ENCODE results near the gene TCP11.

TCP11 gene

DNA sequence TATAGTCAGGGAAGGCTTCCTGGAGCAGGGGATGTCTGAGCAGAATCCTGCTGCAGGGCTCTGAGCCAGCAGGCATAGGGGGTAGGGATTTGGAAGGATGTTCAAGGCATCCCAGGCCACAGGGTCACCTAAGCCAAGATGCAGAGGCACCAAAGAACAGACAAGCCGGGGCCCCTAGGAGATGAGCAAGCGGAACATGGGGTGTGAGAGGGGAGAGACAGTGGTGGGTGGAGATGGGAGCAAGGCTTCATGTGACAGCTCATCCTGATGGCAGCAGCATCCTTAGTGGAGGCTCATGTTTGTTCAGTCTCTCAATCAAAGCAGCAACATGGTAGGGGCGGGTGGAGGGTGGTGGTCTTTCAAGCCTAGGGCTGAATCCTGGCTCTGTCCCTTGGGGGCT lies 29.8 kb upstream of the TCP11 start:
- DNase-seq, result no peak

DNA sequence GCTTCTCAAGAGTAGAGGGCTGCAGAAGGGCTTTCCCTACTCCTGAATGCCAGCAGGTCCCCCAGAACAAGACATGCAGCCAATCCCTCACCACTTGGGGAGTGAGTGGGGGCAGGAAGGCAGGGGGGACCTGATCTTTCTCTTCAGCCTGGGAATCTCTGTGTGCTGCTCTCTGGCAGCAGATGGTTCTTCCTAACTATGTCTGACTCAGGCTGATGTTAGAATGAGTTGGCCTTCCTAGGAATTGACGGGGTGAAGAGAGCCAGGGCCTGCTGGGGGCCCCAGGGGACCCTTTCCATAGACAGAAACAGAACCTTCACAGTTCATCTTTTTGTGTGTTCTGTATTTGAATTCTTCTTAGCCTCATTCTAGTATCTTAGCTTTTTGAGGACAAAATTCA lies 29.0 kb upstream of the TCP11 start:
- DNase-seq, result no peak

DNA sequence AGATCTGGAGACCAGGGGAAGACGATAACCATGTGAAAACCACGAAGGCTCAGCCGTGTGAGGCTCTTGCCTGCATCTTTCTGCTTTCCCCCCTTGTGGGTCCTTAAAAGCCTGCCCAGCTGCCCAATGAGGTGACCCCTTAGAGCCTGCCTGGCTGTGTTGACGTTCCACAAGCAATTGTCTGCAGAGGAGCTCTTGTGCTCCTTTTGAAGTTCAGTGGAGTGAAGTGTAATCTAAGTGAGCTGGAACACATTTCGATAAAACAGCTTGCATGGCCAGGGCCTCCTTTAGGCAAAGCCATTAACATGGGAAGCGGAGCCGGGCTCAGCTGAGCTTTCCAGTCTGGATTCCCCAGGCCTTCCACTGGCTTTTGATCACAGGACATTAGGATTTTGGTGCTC lies 27.3 kb upstream of the TCP11 start:
- DNase-seq, result no peak

DNA sequence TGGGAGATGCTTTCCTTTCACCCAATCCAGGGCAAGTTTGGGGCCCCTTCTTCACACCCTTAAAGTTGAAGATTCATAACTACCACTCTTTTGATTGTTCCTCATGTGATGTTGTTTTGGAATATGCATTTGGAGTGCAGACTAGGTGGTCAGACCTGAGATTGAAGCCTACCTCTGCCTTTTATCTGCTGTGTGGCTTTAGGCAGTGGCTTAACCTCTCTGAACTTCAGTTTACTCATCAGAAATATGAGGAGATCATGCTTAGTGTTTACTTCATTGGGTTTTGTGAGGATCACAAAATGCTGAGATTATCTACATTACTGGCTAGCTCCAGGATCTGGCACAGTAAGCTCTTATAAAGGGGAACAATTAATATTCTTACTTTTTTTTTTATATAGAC lies 26.4 kb upstream of the TCP11 start:
- no peak for DNase-seq

DNA sequence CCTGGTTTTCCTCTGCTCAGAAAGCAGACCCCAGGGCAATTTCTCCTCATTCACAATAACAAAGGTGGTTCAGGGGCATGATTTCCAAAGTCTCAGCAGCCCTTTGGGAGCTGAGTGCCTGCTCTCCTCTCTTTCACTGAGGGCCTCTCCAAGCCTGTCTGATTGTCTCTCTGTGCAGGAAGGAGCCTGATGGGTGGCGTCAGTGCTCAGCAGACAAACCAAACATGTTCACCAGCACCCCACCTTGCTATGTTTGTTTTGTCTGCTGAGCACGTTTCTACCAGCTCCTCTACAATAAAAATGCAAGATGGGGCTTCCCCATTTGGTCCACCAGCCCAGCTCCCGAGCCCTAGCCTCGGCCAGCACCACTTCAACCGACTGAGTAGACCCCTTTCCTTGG lies 25.4 kb upstream of the TCP11 start:
- no peak for DNase-seq

DNA sequence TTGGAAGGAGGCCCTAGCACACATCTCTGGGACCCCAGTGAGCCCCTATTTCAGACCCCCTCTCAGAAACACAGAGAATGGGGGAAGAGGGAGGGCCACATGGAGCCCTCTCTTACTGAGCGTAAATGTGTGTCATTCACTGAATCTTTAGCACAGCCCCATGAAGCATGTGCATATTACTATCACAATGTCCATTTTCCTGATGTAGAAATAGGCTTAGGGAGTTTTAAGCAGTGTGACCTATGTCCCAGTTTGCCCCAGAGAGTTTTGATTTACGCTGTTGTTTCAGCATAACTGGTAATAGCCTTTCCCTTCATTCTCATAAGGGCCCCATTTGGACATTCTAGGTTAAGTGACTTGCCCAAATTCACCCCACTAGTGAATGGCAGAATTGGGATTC lies 25.0 kb upstream of the TCP11 start:
- no peak for DNase-seq

DNA sequence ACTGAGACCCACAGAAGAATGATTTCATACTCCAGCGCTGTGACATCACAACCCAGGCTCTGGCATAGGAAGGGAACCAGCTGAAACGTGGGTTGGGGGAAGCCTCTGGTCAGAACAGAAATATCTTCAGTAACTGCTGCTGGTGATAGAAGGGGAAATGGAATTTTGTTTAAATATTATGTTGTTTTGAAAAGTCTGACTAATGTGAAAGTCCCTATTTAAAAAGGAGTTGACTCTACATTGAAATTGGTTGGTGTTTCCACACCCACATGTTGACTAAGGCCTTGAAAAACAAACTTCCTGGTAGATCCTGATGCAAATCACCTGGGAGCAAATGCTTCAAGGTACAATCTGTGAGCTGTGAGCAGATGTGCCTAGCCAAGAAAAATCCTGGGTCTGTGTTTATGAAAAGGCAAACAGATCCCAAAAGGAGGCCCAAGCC lies 24.5 kb upstream of the TCP11 start:
- no peak for DNase-seq

DNA sequence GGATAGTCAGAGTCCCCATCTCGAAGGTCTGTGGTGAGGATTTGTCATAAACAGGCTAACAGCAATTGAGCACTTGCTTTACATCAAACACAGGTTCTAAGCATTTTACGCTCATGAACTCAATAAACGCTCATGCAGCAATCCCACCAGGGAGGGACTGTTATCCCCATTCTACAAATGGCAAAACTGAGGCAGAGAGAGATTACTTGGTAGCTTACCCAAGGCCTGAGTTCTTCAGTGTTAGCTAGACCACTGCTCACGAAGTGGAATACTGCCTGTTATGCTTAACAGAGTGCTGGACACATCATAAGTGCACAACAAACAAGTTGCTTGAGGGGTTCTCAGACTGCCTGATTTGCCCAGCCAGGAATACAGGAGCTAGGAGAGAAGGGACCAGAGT lies 23.7 kb upstream of the TCP11 start:
- no peak for DNase-seq

DNA sequence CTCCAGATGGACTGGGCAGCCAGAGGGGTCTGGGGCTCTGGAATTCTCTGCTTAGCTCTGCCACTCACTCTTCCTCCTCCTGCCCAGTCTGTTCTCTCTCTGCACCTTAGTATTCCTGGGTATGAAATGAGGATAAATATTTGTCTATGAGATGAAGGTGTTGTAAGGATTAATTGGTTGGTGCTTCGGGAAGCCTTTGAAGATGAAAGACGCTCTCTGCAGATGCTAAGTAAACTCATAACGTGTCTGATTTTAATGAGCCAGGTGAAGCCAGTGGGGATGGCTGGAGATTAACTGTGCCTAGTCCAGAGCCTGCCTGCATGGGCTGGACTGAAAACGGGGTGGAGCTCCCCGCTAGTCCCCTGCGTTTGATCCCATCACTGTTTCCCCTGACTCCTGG lies 23.1 kb upstream of the TCP11 start:
- DNase-seq, result no peak

DNA sequence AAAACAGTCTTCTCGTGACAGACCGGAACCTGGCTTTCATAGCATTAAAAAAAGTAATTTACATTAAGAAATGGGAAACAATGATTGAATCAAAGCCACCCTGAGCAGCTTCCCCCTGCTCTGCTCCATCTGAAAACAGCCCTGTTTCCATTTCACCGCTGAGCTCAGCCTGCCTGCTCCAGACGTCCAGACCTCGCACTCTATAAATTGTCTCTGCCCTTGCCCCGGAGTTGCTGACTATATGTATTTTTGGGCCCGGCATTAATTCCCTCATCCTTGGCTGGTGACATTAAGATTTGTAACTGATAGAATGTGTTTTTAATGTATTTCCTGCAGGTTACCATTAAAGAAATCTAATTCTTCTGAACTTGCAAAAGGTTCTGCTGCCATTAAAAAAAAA lies 22.7 kb upstream of the TCP11 start:
- DNase-seq, result no peak

DNA sequence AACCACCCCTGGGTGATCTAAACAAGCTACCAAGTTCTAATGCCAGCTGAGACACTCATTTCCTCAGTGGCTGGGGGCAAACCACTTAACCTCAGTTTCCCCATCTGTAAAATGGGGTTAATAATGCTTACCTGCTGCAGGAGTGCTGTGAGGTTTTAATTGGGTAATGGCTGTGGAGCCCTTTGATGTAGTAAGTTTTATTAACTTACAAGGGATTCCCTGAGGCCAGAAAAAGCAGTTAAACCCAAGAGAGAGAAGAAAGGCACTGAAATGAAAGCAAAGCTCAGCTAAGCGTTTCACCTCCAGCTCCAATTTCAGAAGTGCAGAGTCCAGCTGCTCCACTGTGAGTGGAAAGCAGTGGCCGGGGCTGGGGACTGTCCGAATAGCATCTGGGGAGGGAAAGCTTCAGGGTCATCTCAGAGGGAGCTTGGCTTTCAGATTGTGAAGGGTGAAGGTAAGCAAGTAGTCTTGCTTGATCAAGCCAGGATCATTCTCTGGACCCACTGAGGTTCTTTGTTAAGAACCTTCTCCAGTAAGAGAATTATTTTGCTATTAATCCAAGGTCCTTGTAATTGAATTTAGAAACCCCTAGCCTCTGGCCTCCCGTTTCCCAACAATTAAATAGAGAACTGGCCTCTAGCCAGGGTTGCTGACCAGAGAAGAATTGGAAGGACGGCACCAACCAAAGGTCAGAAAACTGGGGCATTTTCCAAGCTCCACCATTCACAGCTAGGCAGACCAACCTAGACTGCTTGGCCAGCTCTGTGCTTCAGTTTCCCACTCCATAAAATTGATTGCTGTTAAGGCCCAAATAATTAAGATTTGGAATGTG lies 20.9 kb upstream of the TCP11 start:
- no peak for DNase-seq

DNA sequence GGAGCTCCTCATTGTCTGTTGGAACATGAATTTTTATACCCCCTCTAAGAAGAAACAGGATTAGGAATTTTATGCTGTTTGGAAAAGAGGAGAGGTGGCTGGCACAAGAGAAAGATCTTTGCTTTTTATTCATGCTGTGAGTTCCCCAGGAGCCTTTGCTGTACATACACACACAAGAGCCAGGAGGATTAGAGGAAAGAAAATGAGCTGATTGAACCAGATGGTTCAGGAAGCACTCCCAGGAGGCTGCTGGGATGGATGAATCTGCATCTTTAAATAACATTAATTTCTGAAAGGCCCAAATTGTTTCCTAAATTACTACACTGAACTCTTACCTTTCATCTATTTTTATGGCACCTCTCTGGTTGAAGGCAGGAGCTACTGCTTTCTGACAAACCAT lies 20.1 kb upstream of the TCP11 start:
- no peak for DNase-seq

DNA sequence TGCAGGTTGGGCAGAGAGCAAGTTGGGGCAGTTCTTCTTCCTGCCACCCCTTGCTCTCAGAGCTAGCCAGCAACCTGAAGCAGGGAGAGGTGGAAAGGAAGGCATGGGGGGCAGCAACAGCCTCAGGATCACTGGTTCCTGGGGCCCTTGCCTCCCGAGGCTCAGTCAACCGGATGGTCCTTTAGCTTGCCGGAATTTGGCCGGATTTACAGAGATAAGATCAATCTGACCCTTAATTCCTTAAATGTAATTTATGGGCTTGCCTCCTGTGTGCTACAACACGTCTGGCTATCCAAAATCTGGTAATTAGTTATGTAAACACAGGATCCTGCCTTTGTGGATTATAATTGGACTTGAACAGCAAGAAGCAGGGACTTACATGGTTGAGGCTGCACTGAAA lies 19.5 kb upstream of the TCP11 start:
- no peak for DNase-seq

DNA sequence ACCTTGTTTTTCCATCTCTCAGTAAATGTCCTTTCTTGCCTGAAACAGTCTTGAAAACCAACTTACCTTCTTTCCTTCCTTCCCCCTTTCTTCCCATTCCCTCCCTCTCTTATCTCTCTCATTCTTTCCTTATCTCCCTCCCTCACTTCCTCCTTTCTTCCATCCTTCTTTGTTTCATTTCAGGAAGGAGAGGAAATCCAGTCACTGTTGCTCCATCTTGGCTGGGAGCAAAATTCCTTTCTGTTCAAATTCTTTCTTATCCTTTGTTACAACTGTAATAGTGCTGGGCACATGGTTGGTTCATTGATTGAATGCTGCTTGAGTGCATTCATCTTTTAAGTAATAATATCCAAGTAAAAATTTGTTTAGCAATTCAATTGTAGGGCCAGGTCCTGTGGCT lies 17.4 kb upstream of the TCP11 start:
- DNase-seq, result no peak

DNA sequence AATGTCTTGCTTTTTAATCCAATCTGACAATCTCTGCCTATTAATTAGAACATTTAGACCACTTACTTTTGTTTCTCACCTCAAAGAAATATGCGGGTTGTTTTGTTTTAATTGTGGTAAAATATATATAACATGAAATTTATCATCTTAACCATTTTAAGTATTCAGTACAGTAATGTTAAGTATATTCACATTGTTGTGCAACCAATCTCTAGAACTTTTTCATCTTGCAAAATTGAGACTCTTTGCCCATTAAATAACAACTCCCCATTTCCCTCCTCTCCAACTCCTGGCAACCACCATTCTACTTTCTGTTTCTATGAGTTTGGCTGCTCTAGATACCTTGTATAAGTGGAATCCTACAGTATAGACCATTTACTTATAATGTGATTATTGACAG lies 13.8 kb upstream of the TCP11 start:
- no peak for DNase-seq

DNA sequence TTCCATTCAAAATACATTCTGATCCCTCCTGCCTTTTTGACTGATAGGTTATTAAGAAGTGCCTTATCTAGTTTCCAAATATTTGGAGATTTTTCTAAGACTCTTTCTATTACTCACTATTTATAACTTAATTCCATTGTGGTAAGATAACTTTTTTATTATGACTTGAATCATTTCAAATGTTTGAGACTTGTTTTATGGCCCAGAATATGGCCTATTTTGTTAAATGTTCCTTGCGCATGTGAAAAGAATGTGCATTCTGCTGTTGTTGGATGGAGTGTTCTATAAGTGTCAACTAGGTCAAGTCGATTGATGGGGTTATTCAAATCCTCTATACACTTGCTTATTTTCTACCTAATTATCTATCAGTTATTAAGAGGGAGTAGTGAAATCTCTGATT lies 13.1 kb upstream of the TCP11 start:
- DNase-seq, result no peak

DNA sequence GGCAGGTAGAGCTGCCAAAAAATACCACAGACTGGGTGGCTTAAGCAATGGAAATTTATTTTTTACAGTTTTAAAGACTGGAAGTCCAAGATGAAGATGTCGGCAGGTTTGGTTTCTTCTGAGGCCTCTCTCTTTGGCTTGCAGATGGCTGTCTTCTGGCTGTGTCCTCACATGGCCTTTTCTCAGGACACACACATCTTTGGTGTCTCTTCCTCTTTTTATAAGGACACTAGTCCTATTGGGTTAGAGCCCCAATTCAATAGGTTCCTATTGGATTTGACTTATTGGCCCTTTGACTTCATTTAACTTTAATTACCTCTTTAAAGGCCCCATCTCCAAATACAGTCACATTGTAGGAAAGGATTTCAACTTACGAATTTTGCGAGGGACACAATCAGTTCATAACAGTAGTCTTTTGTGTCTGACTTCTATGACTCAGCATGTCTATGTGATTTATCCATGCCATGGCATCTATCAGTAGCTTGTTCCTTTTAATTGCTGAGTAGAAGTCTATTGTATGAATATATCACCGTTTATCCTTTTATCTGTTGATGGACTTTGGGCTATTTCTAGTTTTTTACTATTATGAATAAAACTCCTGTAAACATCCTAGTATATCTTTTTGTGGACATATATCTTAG lies 11.0 kb upstream of the TCP11 start:
- DNase-seq, result no peak

DNA sequence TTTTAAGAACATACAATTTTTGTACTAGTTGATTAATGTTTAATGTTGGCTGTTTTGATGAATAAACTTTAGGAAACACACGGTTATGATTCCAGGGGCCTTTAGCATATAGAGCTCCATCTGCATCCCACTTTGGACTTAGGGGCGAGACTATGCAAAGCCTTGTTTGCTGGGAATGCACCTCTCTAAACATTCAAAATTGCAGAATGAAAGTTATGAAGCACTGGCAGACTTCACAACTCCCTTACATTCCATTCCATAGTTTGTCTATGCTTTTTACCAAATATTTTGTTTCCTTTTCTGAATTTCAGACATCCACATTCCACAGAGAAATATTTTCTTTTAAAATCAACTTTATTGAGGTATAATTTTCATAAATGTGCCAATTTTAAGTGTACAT lies 10.3 kb upstream of the TCP11 start:
- DNase-seq, result no peak

DNA sequence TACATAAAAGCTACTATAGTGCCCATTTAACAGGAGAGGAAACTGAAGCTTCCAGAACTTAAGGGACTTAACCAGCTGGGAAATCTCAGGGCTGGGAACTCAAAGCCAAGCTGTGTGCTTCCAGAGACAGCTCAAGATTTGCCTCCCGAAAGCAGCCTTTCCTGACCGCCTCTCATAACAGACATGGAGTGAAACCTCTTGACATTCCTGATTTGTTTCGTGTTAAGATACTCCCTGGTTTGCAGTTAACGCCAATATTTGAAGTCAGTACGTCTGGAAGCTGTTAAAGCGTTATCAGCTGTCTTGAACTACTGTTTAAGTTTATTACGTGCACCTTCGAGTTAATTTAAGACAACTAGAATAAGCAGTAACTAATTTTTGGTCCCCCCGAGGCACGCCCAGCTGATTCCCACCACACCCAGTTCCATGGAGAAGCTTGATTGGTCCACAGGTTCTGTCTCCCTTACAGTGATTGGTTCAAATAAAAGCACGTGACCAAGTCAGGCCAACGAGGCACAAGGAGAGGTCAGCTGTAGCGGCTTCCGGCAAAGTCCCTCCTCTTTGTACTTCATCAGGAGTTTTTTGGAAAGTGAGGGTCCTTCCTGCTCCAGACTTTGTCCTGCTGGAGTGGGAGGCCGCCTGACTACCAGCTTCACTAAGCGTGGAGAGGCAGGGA lies 8.9 kb upstream of the TCP11 start:
- no peak for DNase-seq

DNA sequence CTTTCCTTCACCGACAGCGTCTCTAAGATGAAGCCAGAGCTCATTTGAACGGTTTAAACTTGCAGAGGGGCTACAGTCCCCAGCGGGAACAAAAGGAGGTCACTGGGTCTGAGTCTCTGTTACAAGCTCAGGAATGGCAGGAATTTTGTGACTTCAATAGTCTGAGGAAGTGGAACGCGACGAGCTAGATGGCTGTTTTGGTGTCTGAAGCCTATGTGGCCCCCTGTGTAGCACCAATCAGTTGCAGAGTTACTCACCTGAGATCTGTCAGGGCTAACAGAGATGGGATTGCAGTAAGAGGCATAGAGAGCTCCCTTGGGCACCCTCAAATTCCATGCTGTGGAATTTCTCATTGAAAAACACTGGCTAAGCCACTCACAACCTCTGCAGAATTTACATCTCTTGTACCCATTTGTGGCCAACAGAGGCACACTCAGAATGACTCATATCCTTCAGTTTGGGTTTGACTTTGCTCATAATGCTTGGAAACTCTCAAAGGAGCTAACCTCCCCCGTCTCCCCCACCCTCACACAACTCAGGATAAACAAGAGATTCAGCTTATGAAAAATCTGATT lies 7.1 kb upstream of the TCP11 start:
- no peak for DNase-seq

DNA sequence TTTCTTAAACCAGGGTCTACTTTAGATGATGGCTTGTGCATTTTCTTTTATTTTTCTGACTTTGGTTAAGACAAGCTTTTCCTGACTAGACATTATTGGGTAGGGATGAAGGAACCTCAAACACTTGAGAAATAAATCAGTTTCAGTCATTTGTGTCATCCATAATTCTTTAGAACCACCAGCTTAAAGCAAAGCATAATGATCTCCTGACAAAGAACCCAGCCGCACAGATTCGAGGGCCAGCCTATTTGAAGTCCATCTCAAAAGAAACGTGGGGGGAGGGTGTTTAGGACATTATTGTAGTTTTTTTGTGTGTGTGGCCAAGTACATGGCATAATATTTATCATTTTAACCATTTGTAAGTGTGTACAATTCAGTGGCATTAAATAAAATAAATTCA lies 6.3 kb upstream of the TCP11 start:
- DNase-seq, result no peak

DNA sequence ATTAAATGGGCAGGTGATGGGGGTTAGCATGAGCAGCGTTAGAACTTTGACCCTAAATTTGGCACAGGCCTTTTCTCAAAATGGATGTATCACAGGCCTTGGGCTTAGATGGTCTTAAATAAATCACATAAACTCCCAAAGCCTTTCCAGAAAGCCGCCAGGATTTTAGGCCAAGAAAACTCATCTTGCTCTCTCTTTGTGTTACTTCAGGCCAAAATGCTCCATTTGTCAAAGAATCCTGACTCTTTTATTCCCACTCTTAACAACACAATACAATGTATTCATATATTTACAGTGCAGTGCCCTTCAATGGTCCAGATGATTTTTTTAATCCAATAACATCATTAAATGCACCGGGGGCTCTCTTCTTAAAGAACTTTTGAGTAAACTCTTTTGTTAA lies 5.9 kb upstream of the TCP11 start:
- DNase-seq, result no peak

DNA sequence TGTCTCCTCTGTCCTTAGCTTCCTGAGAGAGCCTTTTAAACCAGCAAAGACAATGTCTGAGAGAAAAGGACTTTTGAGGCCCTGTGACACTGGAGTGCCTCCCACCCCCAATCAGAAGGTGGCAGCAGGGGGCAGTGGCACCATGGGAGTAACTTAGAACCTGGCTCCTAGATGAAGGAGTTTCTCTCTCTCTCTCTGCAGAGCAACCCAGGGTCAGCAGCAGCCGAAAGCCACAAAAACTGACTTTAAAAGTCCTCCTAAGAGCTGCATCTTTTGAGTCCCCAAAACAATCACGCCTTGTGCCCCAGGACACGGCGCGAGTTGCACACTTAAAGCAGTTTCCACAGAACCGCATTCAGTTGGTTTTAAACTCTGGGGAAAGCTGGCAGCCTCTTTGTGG lies 5.3 kb upstream of the TCP11 start:
- no peak for DNase-seq

DNA sequence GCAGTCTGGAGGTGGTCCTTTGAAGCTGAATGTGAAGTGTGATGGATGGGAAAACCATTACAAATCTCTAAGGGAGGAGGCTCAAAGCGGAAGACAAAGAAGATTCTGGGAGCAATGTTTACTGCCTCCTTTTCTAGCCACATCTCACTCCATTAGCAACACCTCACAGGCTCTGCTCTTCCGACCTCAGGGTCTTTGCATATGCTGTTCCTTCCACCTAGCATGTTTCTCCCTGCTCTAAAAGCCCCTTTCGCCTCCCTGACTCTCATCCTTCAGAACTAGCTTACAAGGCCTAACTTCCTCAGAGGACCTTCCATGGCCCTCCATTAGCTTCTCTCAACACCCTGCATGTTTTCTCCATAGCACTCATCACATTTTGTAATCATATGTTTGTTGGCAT lies 4.6 kb upstream of the TCP11 start:
- no peak for DNase-seq

Measured in central memory CD4-positive, alpha-beta T cell (primary cell).